Neural crest cell (in vitro differentiated cells): ENCODE data around the gene PRKCB. TPM values are rescaled to one million over a fixed set of nuclear protein-coding genes. Genes with fewer than 3 reads are reported as not detected.

ENCODE experiments used
- DNase-seq: peaks from one replicate; pipeline ENCODE4 v3.0.0; 2021; ENCODE audit warnings: low read depth, mixed read lengths, low spot score
- H3K27ac Mint-ChIP-seq: one replicate; pipeline ENCODE4 v1.8.0; 2021; ENCODE audit warnings: mild to moderate bottlenecking, mixed read lengths; ENCODE audit not compliant: unreplicated experiment
- H3K27me3 Mint-ChIP-seq: 2 replicates; pipeline ENCODE4 v1.8.0; 2021; ENCODE audit warnings: low read depth, mild to moderate bottlenecking, mixed read lengths
- H3K36me3 Mint-ChIP-seq: 2 replicates; pipeline ENCODE4 v1.8.0; 2021; ENCODE audit warnings: low read depth, mild to moderate bottlenecking, mixed read lengths
- H3K4me1 Mint-ChIP-seq: 2 replicates; pipeline ENCODE4 v1.8.0; 2021; ENCODE audit warnings: mixed read lengths
- H3K4me3 Mint-ChIP-seq: one replicate; pipeline ENCODE4 v1.8.0; 2021; ENCODE audit warnings: mild to moderate bottlenecking, mixed read lengths
- H3K9me3 Mint-ChIP-seq: 2 replicates; pipeline ENCODE4 v1.8.0; 2021; ENCODE audit warnings: mixed read lengths
- total RNA-seq: library from RNA; stranded (reverse); gene quantifications from 2 replicates; pipeline ENCODE4 v1.2.1, GENCODE V29; 2021
- TF ChIP-seq, protein P1 (sequence below): fragments of 200-600 bp; sonication (generic); conservative IDR thresholded peaks from 2 replicates; pipeline ENCODE4 v1.5.0; 2021; ENCODE audit warnings: antibody characterized with exemption, mild to moderate bottlenecking

PRKCB gene
- total RNA-seq, 1 donor from 2014 or later = 0.77 TPM

DNA sequence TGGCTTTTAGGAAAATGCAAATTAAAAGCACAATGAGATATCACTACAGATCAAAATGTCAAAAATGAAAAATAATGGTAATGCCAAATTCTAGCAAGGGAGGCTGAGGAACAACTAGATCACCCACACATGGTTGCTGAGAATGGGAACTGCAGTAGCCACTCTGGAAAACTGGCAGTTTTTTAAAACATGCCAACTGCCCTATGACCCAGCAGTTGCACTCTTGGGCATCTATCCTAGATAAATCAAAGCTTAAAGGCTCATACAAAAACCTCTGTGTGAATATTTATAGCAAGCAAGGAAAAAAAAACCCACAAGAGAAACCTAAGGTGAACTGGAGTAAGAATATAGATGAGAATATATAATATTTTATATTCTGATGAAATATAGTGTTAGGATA lies 104.3 kb downstream of the PRKCB start:
- Mint-ChIP-seq H3K4me3 (no peak overlapping the region), H3K27me3 (peaks cover 20% of the 10 kb centered on the region), H3K36me3 (no peaks in the 10 kb centered on the region), H3K27ac (no peak overlapping the region), H3K9me3 (no peaks in the 10 kb centered on the region), H3K4me1 (peaks cover 7% of the 10 kb centered on the region)
- no peak for DNase-seq
- TF ChIP-seq, protein P1, sequence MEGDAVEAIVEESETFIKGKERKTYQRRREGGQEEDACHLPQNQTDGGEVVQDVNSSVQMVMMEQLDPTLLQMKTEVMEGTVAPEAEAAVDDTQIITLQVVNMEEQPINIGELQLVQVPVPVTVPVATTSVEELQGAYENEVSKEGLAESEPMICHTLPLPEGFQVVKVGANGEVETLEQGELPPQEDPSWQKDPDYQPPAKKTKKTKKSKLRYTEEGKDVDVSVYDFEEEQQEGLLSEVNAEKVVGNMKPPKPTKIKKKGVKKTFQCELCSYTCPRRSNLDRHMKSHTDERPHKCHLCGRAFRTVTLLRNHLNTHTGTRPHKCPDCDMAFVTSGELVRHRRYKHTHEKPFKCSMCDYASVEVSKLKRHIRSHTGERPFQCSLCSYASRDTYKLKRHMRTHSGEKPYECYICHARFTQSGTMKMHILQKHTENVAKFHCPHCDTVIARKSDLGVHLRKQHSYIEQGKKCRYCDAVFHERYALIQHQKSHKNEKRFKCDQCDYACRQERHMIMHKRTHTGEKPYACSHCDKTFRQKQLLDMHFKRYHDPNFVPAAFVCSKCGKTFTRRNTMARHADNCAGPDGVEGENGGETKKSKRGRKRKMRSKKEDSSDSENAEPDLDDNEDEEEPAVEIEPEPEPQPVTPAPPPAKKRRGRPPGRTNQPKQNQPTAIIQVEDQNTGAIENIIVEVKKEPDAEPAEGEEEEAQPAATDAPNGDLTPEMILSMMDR = no peak

DNA sequence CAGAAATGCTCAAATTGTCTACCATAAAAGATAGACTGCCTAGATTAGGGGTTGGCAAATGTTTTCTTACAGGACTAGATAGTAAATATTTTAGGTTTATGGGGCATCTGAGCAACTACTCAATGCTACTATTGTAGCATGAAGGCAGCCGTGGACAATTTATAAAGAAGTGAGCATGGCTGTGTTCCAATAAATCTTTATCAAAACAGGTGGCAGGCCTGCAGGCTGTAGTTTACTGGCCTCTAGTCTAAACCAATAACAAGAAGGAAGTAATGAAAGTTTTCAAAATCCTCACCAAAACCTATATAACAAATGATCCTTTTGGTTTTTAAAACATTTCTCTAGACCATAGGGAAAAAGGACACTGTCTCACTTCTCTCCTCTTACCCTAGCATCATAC lies 105.2 kb downstream of the PRKCB start:
- no peaks in the 10 kb centered on the region for H3K36me3 Mint-ChIP-seq
- no peak overlapping the region for H3K4me3 Mint-ChIP-seq
- no peak for DNase-seq
- no peaks in the 10 kb centered on the region for H3K9me3 Mint-ChIP-seq
- TF ChIP-seq, protein P1 = no peak
- no peak overlapping the region for H3K27ac Mint-ChIP-seq
- H3K27me3 Mint-ChIP-seq = peaks cover 15% of the 10 kb centered on the region
- H3K4me1 Mint-ChIP-seq = peaks cover 12% of the 10 kb centered on the region

DNA sequence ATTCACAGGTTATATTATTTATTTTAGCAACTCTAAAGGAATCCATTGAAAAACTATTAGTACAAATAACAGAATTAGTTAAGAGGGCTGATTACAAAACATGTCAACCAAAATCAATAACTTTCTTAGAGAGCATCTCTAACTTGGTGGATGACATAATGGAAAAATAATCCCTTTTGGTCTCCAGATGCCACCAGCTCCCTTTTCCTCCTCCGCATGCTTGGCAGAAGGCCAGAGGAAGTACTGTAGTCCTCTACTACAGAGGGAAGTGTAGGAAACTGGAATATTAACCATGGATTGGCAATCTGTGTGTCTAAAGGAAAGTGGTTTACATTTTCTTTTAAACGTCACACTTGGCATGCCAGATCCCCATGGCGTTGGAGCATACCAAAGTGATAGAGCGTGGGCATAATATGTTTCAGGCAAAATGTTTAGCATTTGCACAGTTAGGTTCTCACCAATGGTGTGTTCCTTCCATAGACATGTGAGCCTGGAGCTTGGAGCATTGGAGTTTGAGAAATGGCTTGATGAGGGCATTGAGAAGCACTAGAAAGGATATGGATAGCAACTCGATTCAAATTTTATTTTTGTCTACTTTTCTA lies 106.3 kb downstream of the PRKCB start:
- H3K36me3 Mint-ChIP-seq = no peaks in the 10 kb centered on the region
- H3K27me3 Mint-ChIP-seq = peaks cover 12% of the 10 kb centered on the region
- DNase-seq = no peak
- TF ChIP-seq, protein P1 = no peak
- no peak overlapping the region for H3K27ac Mint-ChIP-seq
- H3K9me3 Mint-ChIP-seq = no peaks in the 10 kb centered on the region
- peaks cover 12% of the 10 kb centered on the region for H3K4me1 Mint-ChIP-seq
- H3K4me3 Mint-ChIP-seq = no peak overlapping the region

DNA sequence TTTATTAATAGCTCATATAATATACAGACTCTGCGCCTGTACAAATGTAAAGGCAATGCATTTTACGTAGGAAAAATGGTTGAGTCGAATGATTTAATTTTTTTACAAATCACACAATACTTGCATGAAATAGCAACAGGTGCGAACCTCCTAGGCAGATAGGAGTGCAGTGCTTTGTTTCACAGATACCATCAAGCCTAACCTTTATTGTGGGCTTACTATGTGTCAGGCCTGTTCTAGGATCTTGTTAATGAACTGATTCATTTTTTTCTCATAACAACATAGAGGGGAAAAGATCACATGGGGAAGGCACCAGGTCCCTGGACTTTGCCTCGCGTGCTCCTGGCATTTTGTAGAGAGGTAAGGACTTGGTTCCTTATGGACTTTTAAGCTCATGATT lies 107.8 kb downstream of the PRKCB start:
- Mint-ChIP-seq H3K4me1 (peaks cover 12% of the 10 kb centered on the region), H3K27me3 (peaks cover 8% of the 10 kb centered on the region), H3K4me3 (no peak overlapping the region), H3K9me3 (no peaks in the 10 kb centered on the region), H3K27ac (no peak overlapping the region), H3K36me3 (no peaks in the 10 kb centered on the region)
- TF ChIP-seq, protein P1 = no peak
- no peak for DNase-seq

DNA sequence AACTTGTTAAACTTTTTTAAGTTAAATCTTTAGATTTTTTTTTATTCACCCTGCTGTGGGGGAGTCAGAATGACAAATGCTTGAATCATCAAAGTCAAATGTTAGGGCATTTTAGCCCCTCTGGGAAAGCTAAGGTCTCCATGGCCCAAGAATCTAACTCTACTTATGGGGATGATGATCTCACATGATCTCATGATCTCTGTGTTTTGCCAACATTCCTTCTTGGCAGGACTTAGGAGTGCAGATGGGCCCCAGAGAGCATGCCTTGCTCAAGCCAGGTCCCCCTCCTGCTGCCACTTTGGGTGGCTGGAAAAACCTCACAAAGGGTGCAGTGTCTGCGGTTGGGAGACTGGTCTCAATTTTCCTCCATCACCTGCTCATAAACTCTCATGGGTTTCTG lies 108.6 kb downstream of the PRKCB start:
- H3K27ac Mint-ChIP-seq = no peak overlapping the region
- TF ChIP-seq, protein P1 = no peak
- no peak for DNase-seq
- H3K4me1 Mint-ChIP-seq = peaks cover 12% of the 10 kb centered on the region
- no peak overlapping the region for H3K4me3 Mint-ChIP-seq
- H3K36me3 Mint-ChIP-seq = no peaks in the 10 kb centered on the region
- no peaks in the 10 kb centered on the region for H3K9me3 Mint-ChIP-seq
- H3K27me3 Mint-ChIP-seq = peaks cover 8% of the 10 kb centered on the region
